GM12875 (cell line): ENCODE measurements around the gene KREMEN1.

Source experiments
- H3K4me3 ChIP-seq: one replicate; pipeline ENCODE4 v1.5.1; 2011; ENCODE audit warnings: low read depth, low read length, control low read depth
- TF ChIP-seq, protein P1 (sequence below): IDR thresholded peaks from 2 replicates; pipeline ENCODE4 v1.5.1; 2011; ENCODE audit warnings: low read depth, mild to moderate bottlenecking, control low read depth, inconsistent platforms, low read length, moderate library complexity, borderline replicate concordance; ENCODE audit not compliant: insufficient read depth

KREMEN1 gene

DNA sequence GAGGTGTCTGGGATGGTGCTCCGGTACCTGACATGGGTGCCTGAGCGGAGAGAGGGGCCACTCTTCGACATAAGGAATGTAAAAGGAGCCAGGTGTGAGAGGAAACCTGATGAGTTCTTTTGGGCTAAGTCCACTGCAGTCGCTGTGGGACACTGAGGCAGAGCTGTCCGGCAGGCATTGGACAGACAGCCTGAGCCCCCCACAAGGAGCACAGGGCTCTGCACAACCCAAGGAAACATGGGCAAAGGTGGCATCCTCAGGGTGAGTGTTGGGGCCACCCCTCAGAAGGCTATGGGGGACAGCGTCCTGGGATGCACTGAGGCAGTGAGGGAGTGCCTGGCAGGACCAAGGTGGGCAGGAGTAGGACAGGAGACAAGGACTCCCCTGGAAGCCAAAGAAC, 75.2 kb downstream of the KREMEN1 start:
- no peak overlapping the region for H3K4me3 ChIP-seq
- TF ChIP-seq, protein P1, sequence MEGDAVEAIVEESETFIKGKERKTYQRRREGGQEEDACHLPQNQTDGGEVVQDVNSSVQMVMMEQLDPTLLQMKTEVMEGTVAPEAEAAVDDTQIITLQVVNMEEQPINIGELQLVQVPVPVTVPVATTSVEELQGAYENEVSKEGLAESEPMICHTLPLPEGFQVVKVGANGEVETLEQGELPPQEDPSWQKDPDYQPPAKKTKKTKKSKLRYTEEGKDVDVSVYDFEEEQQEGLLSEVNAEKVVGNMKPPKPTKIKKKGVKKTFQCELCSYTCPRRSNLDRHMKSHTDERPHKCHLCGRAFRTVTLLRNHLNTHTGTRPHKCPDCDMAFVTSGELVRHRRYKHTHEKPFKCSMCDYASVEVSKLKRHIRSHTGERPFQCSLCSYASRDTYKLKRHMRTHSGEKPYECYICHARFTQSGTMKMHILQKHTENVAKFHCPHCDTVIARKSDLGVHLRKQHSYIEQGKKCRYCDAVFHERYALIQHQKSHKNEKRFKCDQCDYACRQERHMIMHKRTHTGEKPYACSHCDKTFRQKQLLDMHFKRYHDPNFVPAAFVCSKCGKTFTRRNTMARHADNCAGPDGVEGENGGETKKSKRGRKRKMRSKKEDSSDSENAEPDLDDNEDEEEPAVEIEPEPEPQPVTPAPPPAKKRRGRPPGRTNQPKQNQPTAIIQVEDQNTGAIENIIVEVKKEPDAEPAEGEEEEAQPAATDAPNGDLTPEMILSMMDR = no peak

DNA sequence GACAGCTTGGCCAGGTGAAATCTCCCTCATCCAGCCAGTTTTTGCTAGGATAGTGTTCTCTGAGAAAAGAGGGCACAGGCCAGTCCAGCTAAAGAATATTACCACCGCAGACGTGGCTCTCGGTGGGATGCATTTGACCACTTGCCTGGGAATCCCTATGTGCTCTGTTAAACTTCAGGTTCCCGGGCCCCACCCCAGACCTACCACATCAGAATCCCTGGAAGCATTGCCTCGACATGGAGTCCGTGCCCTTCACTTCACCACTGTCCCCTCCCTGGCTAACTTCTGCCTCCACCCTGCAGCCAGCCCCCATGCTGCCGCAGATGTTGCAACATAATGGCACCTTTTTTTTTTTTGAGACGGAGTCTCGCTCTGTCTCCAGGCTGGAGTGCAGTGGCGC, 76.0 kb downstream of the KREMEN1 start:
- TF ChIP-seq, protein P1 = no peak
- no peak overlapping the region for H3K4me3 ChIP-seq

- TF ChIP-seq, protein P1 = no peak
- H3K4me3 ChIP-seq = no peak overlapping the region
These were observed 77.2 kb downstream of the KREMEN1 start for GRCh38 chr22:29149841-29150555.

- TF ChIP-seq, protein P1 = no peak
These were observed 77.9 kb downstream of the KREMEN1 start for GRCh38 chr22:29150701-29151100.

DNA sequence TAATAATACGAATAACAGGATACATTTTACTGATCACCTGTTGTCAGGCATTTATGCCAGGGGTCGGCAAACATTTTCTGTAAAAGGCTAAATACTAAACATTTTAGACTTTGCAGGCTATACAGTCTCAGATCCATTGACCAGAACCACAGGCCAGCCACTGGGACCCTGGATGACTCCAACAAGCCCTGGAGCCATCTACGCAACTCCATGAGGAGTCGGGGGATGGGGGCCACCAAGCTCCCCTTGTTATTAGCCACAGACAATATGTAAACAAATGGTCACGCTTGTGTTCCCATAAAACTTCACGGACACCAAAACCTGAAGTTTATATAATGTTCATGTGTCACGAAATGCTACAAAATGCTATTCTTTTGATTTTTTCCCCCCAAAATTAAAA, 78.5 kb downstream of the KREMEN1 start:
- TF ChIP-seq, protein P1 = no peak
- H3K4me3 ChIP-seq = no peak overlapping the region

More at GRCh38 chr22:29150701-29151100, 77.9 kb downstream of the KREMEN1 start:
- no peak overlapping the region for H3K4me3 ChIP-seq

- TF ChIP-seq, protein P1 = no peak
- H3K4me3 ChIP-seq = no peak overlapping the region
These were observed 79.5 kb downstream of the KREMEN1 start for GRCh38 chr22:29152045-29152953.
